ENCODE data around the gene HOXA13. TPM values are rescaled to one million over a fixed set of nuclear protein-coding genes. Genes with fewer than 3 reads are reported as not detected.

The HOXA13 gene
- total RNA-seq, 1 donor, result 8.0 TPM

DNA sequence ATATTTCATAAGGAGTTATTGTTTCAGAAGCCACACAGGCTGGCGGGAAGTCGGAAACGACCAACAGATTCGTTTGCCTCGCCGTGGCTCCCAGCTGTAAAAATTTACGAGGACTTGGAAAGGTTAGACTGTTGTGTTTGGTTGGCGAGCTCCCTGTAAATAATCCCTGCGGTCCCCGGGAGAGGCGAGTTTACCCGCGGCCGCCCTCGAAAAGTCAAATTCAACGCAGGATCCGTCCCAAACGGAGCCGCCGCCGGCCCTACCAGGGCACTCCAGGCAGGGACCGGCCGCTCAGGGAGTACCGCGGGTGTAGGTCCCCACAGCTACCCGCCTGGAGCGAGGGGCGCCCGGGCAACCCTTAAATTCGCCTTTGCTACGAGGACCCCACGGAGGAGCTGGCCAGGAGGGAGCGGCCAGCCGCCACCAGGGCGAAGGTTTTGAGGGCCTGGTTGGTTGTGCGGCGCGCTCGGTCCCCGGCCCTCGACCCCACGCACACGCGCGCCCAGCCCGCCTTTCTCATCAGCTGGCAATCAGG, 33.8 kb downstream of the HOXA13 start:
- H3K27ac ChIP-seq (ENCODE audit: low read depth, low read length), result peak overlapping the region; percentile 95
- TF ChIP-seq, protein P1, sequence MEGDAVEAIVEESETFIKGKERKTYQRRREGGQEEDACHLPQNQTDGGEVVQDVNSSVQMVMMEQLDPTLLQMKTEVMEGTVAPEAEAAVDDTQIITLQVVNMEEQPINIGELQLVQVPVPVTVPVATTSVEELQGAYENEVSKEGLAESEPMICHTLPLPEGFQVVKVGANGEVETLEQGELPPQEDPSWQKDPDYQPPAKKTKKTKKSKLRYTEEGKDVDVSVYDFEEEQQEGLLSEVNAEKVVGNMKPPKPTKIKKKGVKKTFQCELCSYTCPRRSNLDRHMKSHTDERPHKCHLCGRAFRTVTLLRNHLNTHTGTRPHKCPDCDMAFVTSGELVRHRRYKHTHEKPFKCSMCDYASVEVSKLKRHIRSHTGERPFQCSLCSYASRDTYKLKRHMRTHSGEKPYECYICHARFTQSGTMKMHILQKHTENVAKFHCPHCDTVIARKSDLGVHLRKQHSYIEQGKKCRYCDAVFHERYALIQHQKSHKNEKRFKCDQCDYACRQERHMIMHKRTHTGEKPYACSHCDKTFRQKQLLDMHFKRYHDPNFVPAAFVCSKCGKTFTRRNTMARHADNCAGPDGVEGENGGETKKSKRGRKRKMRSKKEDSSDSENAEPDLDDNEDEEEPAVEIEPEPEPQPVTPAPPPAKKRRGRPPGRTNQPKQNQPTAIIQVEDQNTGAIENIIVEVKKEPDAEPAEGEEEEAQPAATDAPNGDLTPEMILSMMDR (IDR thresholded peaks at IDR 0.05; ENCODE audit: extremely low read depth, low read depth, low read length), result no peak
- peak; percentile 85 for DNase-seq (ENCODE audit: insufficient read length, low spot score, missing footprints)

DNA sequence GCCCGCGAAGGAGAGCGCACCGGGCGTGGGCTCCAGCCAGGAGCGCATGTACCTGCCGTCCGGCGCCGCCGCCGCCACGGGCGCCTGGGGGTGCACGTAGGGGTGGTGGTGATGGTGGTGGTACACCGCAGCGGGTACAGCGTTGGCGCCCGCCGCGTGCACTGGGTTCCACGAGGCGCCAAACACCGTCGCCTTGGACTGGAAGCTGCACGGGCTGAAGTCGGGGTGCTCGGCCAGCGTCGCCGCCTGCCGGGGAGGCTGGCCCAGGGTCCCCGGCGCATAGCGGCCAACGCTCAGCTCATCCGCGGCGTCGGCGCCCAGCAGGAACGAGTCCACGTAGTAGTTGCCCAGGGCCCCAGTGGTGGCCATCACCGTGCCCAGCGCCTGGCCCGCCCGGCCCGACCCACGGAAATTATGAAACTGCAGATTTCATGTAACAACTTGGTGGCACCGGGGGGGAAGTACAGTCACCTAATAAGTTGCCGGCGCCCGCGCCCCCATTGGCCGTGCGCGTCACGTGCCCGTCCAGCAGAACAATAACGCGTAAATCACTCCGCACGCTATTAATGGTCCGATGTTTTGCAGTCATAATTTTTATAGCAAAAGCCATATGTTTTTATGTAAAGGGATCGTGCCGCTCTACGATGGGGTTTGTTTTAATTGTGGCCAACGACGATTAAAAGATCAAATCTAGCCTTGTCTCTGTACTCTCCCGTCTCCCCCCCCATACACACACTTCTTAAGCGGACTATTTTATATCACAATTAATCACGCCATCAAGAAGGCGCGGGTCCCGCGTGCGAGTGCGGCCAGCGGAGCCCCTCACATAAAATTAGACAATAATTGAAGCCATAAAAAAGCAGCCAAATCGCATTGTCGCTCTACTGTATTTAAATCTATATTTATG, 34.5 kb downstream of the HOXA13 start, which contains the start of gene HOXA9:
Gene HOXA9 (minus strand): TSS at position 449 of the 907 bp plus-strand sequence. CDS start 80 bp downstream, at position 369.
- Histone ChIP-seq H3K27ac (ENCODE audit: low read depth, low read length) (peak within 1 kb of the TSS; percentile 95), H3K4me1 (ENCODE audit: insufficient read depth, low read length) (peaks cover 32% of the 10 kb centered on the region), H3K9me3 (ENCODE audit: low read depth, low read length) (no peaks in the 10 kb centered on the region), H4K20me1 (ENCODE audit: insufficient read depth, low read length) (peaks cover 17% of the 10 kb centered on the region), H3K4me2 (ENCODE audit: insufficient read depth, low read length) (peak within 1 kb of the TSS; percentile 99), H3K79me2 (ENCODE audit: insufficient read depth, low read length) (peaks cover 97% of the 10 kb centered on the region), H3K27me3 (ENCODE audit: insufficient read depth, low read length) (no peaks in the 10 kb centered on the region), H2AFZ (ENCODE audit: low read length) (peak within 1 kb of the TSS; percentile 84), H3K36me3 (ENCODE audit: insufficient read depth, low read length) (peaks cover 18% of the 10 kb centered on the region), H3K4me3 (ENCODE audit: insufficient read depth, low read length) (peak within 1 kb of the TSS; percentile 75)
- DNase-seq (ENCODE audit: insufficient read length, low spot score, missing footprints), result peak; percentile 99
- TF ChIP-seq, protein P1 (IDR thresholded peaks at IDR 0.05; ENCODE audit: extremely low read depth, low read depth, low read length), result no peak

More for the DNA sequence above, 33.8 kb downstream of the HOXA13 start:
- peak overlapping the region; percentile 75 for H3K4me3 ChIP-seq (ENCODE audit: insufficient read depth, low read length)
- peaks cover 31% of the 10 kb centered on the region for H3K4me1 ChIP-seq (ENCODE audit: insufficient read depth, low read length)
- H4K20me1 ChIP-seq (ENCODE audit: insufficient read depth, low read length), result peaks cover 17% of the 10 kb centered on the region
- peak overlapping the region; percentile 84 for H2AFZ ChIP-seq (ENCODE audit: low read length)
- peak overlapping the region; percentile 99 for H3K4me2 ChIP-seq (ENCODE audit: insufficient read depth, low read length)
- no peaks in the 10 kb centered on the region for H3K27me3 ChIP-seq (ENCODE audit: insufficient read depth, low read length)
- no peaks in the 10 kb centered on the region for H3K9me3 ChIP-seq (ENCODE audit: low read depth, low read length)
- H3K36me3 ChIP-seq (ENCODE audit: insufficient read depth, low read length), result peaks cover 19% of the 10 kb centered on the region
- H3K79me2 ChIP-seq (ENCODE audit: insufficient read depth, low read length), result peaks cover 98% of the 10 kb centered on the region

DNA sequence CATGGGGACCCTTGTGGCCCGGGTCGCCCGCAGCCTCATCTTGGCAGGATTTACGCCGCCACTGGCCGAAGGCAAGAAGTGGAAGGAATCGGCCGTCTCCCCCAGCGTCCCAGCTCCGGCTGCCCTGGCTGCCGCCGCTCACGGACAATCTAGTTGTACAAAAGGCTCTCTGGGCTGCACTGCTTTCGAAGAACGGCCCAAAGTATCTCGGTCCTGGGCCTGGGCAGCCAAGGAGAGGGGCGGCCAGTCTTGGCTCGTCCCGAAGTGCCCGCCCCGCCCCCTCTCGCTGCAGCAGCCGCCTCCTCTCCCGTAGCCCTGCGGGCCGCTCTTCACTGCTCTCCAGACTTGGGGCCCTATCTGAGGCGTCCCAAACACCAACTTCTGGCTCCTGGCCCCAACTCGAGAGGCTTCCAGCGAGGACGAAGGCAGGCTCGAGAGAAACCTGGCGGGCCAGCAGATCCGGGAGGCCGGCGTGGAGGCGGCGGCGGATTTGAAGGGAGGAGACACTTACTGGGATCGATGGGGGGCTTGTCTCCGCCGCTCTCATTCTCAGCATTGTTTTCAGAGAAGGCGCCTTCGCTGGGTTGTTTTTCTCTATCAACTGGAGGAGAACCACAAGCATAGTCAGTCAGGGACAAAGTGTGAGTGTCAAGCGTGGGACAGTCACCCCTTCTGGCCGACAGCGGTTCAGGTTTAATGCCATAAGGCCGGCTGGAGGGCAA, 35.4 kb downstream of the HOXA13 start:
- H3K27me3 ChIP-seq (ENCODE audit: insufficient read depth, low read length), result no peaks in the 10 kb centered on the region
- no peak overlapping the region for H2AFZ ChIP-seq (ENCODE audit: low read length)
- H3K36me3 ChIP-seq (ENCODE audit: insufficient read depth, low read length), result peaks cover 18% of the 10 kb centered on the region
- peak overlapping the region; percentile 75 for H3K4me3 ChIP-seq (ENCODE audit: insufficient read depth, low read length)
- peak; percentile 92 for DNase-seq (ENCODE audit: insufficient read length, low spot score, missing footprints)
- H4K20me1 ChIP-seq (ENCODE audit: insufficient read depth, low read length), result peaks cover 17% of the 10 kb centered on the region
- H3K4me1 ChIP-seq (ENCODE audit: insufficient read depth, low read length), result peaks cover 32% of the 10 kb centered on the region
- H3K4me2 ChIP-seq (ENCODE audit: insufficient read depth, low read length), result peak overlapping the region; percentile 99
- peaks cover 94% of the 10 kb centered on the region for H3K79me2 ChIP-seq (ENCODE audit: insufficient read depth, low read length)
- TF ChIP-seq, protein P1 (IDR thresholded peaks at IDR 0.05; ENCODE audit: extremely low read depth, low read depth, low read length), result peak; percentile 26
- peak overlapping the region; percentile 95 for H3K27ac ChIP-seq (ENCODE audit: low read depth, low read length)
- no peaks in the 10 kb centered on the region for H3K9me3 ChIP-seq (ENCODE audit: low read depth, low read length)

Data from osteoblast (primary cell).